Measurements from ENCODE around the gene NSRP1.

- TF ChIP-seq MYBL2 (CRISPR knock-in tag; IDR thresholded peaks at IDR 0.05) = no peak
- no peak for TF ChIP-seq CTCF (IDR thresholded peaks at IDR 0.05)
Observed at GRCh38 chr17:30074254-30074653, 42.4 kb upstream of the NSRP1 start.
